ENCODE data around the gene HSDL1. TPM values are rescaled to one million over a fixed set of nuclear protein-coding genes. Genes with fewer than 3 reads are reported as not detected.

HSDL1 gene
- total RNA-seq (2014; rRNA removed; shearing (Covaris generic)) (17.0 and 19.9 TPM in 2 replicates), polyA plus RNA-seq (2016; fragmentation: Nextera tagmentation; extraction: Ambion mirVana) (10.8 and 12.0 TPM in 2 replicates)

DNA sequence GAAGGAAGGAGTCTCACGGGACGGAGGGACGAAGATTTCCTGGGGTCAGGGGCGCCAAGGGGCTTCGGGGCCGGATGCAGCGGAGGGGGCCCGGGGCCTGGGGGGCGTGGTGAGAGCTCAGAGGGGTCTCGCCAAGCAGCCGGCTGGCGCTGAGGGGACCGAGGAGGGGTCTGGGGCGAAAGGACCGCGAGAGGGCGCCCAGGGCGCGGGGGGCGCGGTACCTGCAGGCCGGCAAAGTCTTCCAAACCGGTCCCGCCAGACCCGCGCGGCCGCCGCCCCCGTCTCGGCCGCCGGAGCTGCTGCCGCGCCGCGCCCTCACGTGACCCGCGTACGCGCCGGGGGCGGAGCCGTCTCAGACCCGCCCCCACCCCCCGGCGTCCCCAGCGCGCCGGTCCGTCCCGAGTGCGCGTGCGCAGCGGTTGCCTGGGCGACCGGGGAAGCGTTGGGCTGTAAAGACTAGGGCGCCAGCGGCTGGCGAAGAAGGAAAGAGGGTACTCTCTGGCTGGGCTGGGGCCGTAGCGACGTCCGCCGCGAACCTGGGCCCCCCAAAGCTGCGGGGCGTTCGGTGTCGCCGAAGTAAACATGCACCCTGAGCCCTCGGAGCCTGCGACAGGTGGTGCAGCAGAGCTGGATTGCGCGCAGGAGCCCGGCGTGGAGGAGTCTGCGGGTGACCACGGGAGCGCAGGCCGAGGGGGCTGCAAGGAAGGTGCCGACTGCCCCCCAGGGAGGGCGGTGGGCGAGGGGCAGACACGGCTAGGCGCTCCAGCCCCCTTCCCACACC lies at the start of gene HSDL1, which contains the start of gene DNAAF1:
Gene HSDL1, minus strand, starts transcription at position 319 of the 781 bp plus-strand sequence. CDS start 13,856 bp downstream, outside the sequence.
Gene DNAAF1, plus strand, starts transcription at position 450 of the 781 bp plus-strand sequence. Its CDS starts 133 bp downstream, at position 583.
- peak within 1 kb of the TSS; percentile 93 for H3K4me2 ChIP-seq (ENCODE audit: unreplicated experiment)
- no peaks in the 10 kb centered on the region for H3K4me1 ChIP-seq (ENCODE audit: insufficient read depth)
- in situ Hi-C loops (cut with MboI): no loop called here
- no peaks in the 10 kb centered on the region; the same call in 1 of the 2 replicates for H3K27me3 ChIP-seq (replicated peaks; ENCODE audit: insufficient read depth)
- no peaks in the 10 kb centered on the region for H3K9me2 ChIP-seq (ENCODE audit: insufficient read depth)
- peak within 1 kb of the TSS; percentile 78 for H3K9ac ChIP-seq
- H3K4me3 ChIP-seq: peak within 1 kb of the TSS; percentile 87
- H3K79me2 ChIP-seq (ENCODE audit: insufficient read depth): peaks cover 42% of the 10 kb centered on the region
- no peaks in the 10 kb centered on the region for H4K20me1 ChIP-seq (ENCODE audit: insufficient read depth)
- H2AFZ ChIP-seq: peak within 1 kb of the TSS; percentile 85
- DNase-seq: peak; percentile 95
- 1 to 2% methylated on average over 51 to 52 of the region's 89 CpGs for WGBS, 2 experiments (ENCODE audit: low coverage in 1 of 2, low lambda C conversion rate in 2 of 2, missing lambda C conversion rate in 2 of 2)
- TF ChIP-seq EZH2 (IDR thresholded peaks at IDR 0.05; ENCODE audit: insufficient read depth, poor library complexity, severe bottlenecking): no peak
- no peak for TF ChIP-seq EZH2phosphoT487 (IDR thresholded peaks at IDR 0.05; ENCODE audit: insufficient read depth, low read depth)
- no peaks in the 10 kb centered on the region for H3K9me3 ChIP-seq (ENCODE audit: low read depth)
- no peaks in the 10 kb centered on the region for H3K36me3 ChIP-seq (ENCODE audit: low read depth)
- H3F3A ChIP-seq (ENCODE audit: insufficient read depth): no peaks in the 10 kb centered on the region
- H3K27ac ChIP-seq: 0 out of 2 replicates have a peak within 1 kb of the TSS, but pooled peaks have one; percentile 7

DNA sequence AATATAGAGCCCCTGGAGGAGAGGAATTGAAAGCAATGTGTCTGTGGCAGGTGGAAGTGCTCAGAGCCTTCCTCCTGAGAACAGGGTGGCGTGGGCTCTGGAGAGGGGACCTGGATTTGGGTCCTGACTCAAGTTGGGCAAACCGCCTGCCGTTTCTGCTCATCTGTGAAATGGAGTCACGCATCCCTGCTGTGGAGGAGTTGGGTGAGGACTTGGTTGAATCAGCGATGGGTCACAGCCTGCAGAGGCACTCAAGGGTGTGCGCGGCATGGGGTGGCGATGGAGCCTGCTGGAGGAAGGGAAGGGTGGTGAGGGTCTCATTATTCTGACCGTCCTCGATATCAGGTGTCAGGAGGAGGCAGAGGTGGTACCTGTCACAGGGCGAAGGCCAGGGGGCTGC lies 49.0 kb upstream of the HSDL1 start:
- Histone ChIP-seq H3F3A (ENCODE audit: insufficient read depth) (no peaks in the 10 kb centered on the region), H3K36me3 (ENCODE audit: low read depth) (no peaks in the 10 kb centered on the region), H3K9ac (no peak overlapping the region), H4K20me1 (ENCODE audit: insufficient read depth) (no peaks in the 10 kb centered on the region), H3K9me3 (ENCODE audit: low read depth) (no peaks in the 10 kb centered on the region), H3K27ac (no peak overlapping the region), H2AFZ (no peak overlapping the region), H3K79me2 (ENCODE audit: insufficient read depth) (no peaks in the 10 kb centered on the region), H3K27me3 (replicated peaks; ENCODE audit: insufficient read depth) (no peaks in the 10 kb centered on the region), H3K4me2 (ENCODE audit: unreplicated experiment) (no peak overlapping the region), H3K4me1 (ENCODE audit: insufficient read depth) (no peaks in the 10 kb centered on the region), H3K4me3 (no peak overlapping the region), H3K9me2 (ENCODE audit: insufficient read depth) (no peaks in the 10 kb centered on the region)
- no peak for DNase-seq
- 85 to 87% methylated on average over 11 of the region's 11 CpGs for WGBS, 2 experiments (ENCODE audit: low coverage in 1 of 2, low lambda C conversion rate in 2 of 2, missing lambda C conversion rate in 2 of 2)
- in situ Hi-C loops (cut with MboI): no loop called here
- TF ChIP-seq EZH2phosphoT487 (IDR thresholded peaks at IDR 0.05; ENCODE audit: insufficient read depth, low read depth) (no peak), EZH2 (IDR thresholded peaks at IDR 0.05; ENCODE audit: insufficient read depth, poor library complexity, severe bottlenecking) (no peak)

DNA sequence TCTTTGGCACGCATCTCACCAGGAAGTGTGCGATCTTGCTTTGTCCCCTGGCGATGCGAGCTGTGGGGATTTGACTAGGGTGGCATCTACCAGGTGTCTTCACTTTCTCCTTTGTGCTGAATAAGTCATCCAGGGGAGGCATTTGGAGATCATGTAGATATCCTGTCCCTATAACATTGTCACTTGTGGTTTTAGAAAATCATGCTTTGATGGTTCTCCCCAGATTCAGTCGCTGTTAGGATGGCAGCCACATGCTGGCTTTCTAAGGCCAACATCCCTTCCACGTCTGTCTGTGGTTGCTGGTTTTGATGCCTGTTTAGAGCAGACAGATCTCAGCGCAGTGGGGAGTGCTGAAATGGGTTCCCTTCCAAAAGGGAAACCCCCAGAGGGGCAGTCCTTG lies 48.5 kb upstream of the HSDL1 start:
- WGBS, 2 experiments (ENCODE audit: low coverage in 1 of 2, low lambda C conversion rate in 2 of 2, missing lambda C conversion rate in 2 of 2): 49 to 52% methylated on average over 7 of the region's 7 CpGs
- in situ Hi-C loops (cut with MboI): no loop called here

DNA sequence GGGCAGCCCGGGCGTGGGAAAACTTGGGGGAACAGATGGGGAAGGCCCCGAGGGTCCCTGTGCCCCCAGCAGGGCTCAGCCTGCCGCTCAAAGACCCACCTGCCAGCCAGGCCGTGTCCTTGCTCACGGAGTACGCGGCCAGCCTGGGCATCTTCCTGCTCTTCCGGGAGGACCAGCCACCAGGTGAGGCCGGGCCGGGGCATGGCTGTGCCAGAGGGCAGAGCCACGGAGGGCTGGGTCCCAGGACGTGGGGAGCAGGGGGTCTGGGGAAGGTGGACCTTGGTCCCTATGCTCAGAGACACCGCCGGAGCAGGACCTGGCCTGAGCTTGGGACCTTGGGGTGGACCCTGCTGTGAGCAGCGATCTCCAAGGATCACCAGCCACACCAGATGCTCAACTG lies 46.5 kb upstream of the HSDL1 start:
- no peaks in the 10 kb centered on the region for H3K9me3 ChIP-seq (ENCODE audit: low read depth)
- H3K4me2 ChIP-seq (ENCODE audit: unreplicated experiment): no peak overlapping the region
- no peaks in the 10 kb centered on the region for H3F3A ChIP-seq (ENCODE audit: insufficient read depth)
- no peaks in the 10 kb centered on the region for H3K27me3 ChIP-seq (replicated peaks; ENCODE audit: insufficient read depth)
- 82 to 89% methylated on average over 13 to 16 of the region's 16 CpGs for WGBS, 2 experiments (ENCODE audit: low coverage in 1 of 2, low lambda C conversion rate in 2 of 2, missing lambda C conversion rate in 2 of 2)
- no peaks in the 10 kb centered on the region for H3K4me1 ChIP-seq (ENCODE audit: insufficient read depth)
- TF ChIP-seq EZH2 (IDR thresholded peaks at IDR 0.05; ENCODE audit: insufficient read depth, poor library complexity, severe bottlenecking): no peak
- peaks cover 3% of the 10 kb centered on the region for H3K79me2 ChIP-seq (ENCODE audit: insufficient read depth)
- H4K20me1 ChIP-seq (ENCODE audit: insufficient read depth): no peaks in the 10 kb centered on the region
- no peak overlapping the region for H3K4me3 ChIP-seq
- no peaks in the 10 kb centered on the region for H3K9me2 ChIP-seq (ENCODE audit: insufficient read depth)
- H3K9ac ChIP-seq: no peak overlapping the region
- no peak for DNase-seq
- in situ Hi-C loops (cut with MboI): no loop called here
- H3K27ac ChIP-seq: no peak overlapping the region
- H2AFZ ChIP-seq: no peak overlapping the region
- no peaks in the 10 kb centered on the region for H3K36me3 ChIP-seq (ENCODE audit: low read depth)

More for the DNA sequence above, 48.5 kb upstream of the HSDL1 start:
- Histone ChIP-seq H4K20me1 (ENCODE audit: insufficient read depth) (no peaks in the 10 kb centered on the region), H3K4me1 (ENCODE audit: insufficient read depth) (no peaks in the 10 kb centered on the region), H3K27me3 (replicated peaks; ENCODE audit: insufficient read depth) (no peaks in the 10 kb centered on the region), H3K9me2 (ENCODE audit: insufficient read depth) (no peaks in the 10 kb centered on the region), H3K9me3 (ENCODE audit: low read depth) (no peaks in the 10 kb centered on the region), H2AFZ (no peak overlapping the region), H3K79me2 (ENCODE audit: insufficient read depth) (no peaks in the 10 kb centered on the region), H3F3A (ENCODE audit: insufficient read depth) (no peaks in the 10 kb centered on the region), H3K4me2 (ENCODE audit: unreplicated experiment) (no peak overlapping the region), H3K4me3 (no peak overlapping the region), H3K27ac (no peak overlapping the region), H3K9ac (no peak overlapping the region), H3K36me3 (ENCODE audit: low read depth) (no peaks in the 10 kb centered on the region)
- TF ChIP-seq EZH2phosphoT487 (IDR thresholded peaks at IDR 0.05; ENCODE audit: insufficient read depth, low read depth) (no peak), EZH2 (IDR thresholded peaks at IDR 0.05; ENCODE audit: insufficient read depth, poor library complexity, severe bottlenecking) (no peak)
- no peak for DNase-seq

Measured in GM23248 (cell line).